ENCODE measurements around the gene KY. TPM values are rescaled to one million over a fixed set of nuclear protein-coding genes. Genes with fewer than 3 reads are reported as not detected.

The KY gene
- total and polyA plus RNA-seq, 2 of the 13 experiments (the other 11 are each of a cell fraction or from before 2014, with no cell fraction given), result not detected

GRCh38 chr3:134562055-134562454 lies 88.8 kb downstream of the KY start:
- 95% methylated on average over 4 of the region's 4 CpGs for WGBS (ENCODE audit: low lambda C conversion rate)
- H3K4me3 ChIP-seq (replicated peaks in 1 of 3; ENCODE audit: insufficient read depth in 1 of 3, low read depth in 2 of 3, low read length in 3 of 3), result no peak overlapping the region
- ChIA-PET CTCF (ENCODE audit: low intra/inter-chr PET ratio, low total read pairs) (no interaction called here), POLR2A (no interaction called here)
- peaks cover 3 to 4% of the 10 kb centered on the region in 2 experiments; a peak in 1 of 5 replicates for H3K36me3 ChIP-seq (replicated peaks in 1 of 2; ENCODE audit: control insufficient read depth in 1 of 2, insufficient read depth in 2 of 2, low read length in 2 of 2)
- ATAC-seq, result no peak
- in situ Hi-C loops (cut with HindIII; ENCODE audit: extremely low pct_ligation_motif_present, low pct_unique_long_range_greater_than_20kb), result no loop called here
- H3K9ac ChIP-seq (ENCODE audit: insufficient read depth, low read depth, low read length), result no peak overlapping the region
- H3K4me1 ChIP-seq (ENCODE audit: insufficient read depth, low read length), result no peaks in the 10 kb centered on the region
- BruUV-seq (replicated peaks), result no TSS peak
- intact Hi-C loops (cut with micrococcal nuclease; ENCODE audit: unreplicated experiment), result no loop called here
- no peak for TF ChIP-seq KLF13 (CRISPR knock-in tag; IDR thresholded peaks at IDR 0.05)
- no peak for TF ChIP-seq ZNF580 (CRISPR knock-in tag; IDR thresholded peaks at IDR 0.05; ENCODE audit: borderline replicate concordance, low read depth)
- TF ChIP-seq SATB2 (CRISPR knock-in tag; IDR thresholded peaks at IDR 0.05), result no peak
- no peak for TF ChIP-seq NONO (IDR thresholded peaks at IDR 0.05)
- no peak for TF ChIP-seq NONO (CRISPR knock-in tag; conservative IDR thresholded peaks at IDR 0.05)
- TF ChIP-seq ZNF30 (CRISPR knock-in tag; IDR thresholded peaks at IDR 0.05), result no peak
- no peak for TF ChIP-seq MBD4 (IDR thresholded peaks at IDR 0.05; ENCODE audit: borderline replicate concordance, low read length)
- TF ChIP-seq TFDP2 (CRISPR knock-in tag; IDR thresholded peaks at IDR 0.05), result no peak
- no peak for TF ChIP-seq ASH2L (IDR thresholded peaks at IDR 0.05; ENCODE audit: insufficient read length, low read depth, low read length)
- H3K79me2 ChIP-seq (ENCODE audit: insufficient read depth, low read length), result no peaks in the 10 kb centered on the region
- H2AFZ ChIP-seq (ENCODE audit: low read length), result no peak overlapping the region
- no peak for DNase-seq (ENCODE audit: low spot score)
- no peak overlapping the region for H3K27ac ChIP-seq (ENCODE audit: extremely low read length, insufficient read depth, low read length)
- no peaks in the 10 kb centered on the region for H4K20me1 ChIP-seq (ENCODE audit: insufficient read depth, low read length)
- no peaks in the 10 kb centered on the region; a peak in 1 of 5 replicates for H3K27me3 ChIP-seq (ENCODE audit: control insufficient read depth in 1 of 2, insufficient read depth in 2 of 2, low read length in 2 of 2)
- H3K9me3 ChIP-seq (ENCODE audit: low read length), result no peaks in the 10 kb centered on the region
- no peak for FAIRE-seq
- H3K4me2 ChIP-seq (ENCODE audit: low read depth, low read length), result no peak overlapping the region
